HEK293 (cell line): ENCODE results near the gene TMEM60.

Source experiments
- CTCF ChIA-PET: fragments of 350-600 bp; formaldehyde crosslinking; extraction: SDS; loops from one replicate; lab custom pipeline; 2021; ENCODE audit warnings: antibody characterized with exemption; lab: Yijun Ruan, JAX
- POLR2A ChIA-PET: fragments of 300-600 bp; formaldehyde crosslinking; extraction: SDS; loops from one replicate; lab custom pipeline; 2020; ENCODE audit warnings: antibody characterized with exemption, inconsistent platforms; lab: Yijun Ruan, JAX
- H3K27ac ChIP-seq: fragments of 200-500 bp; sonication (Bioruptor generic); 2 replicates; pipeline ENCODE4 v1.5.1; 2014; ENCODE audit warnings: low read depth, low read length, control low read depth, inconsistent platforms; ENCODE audit errors: extremely low read depth
- H3K36me3 ChIP-seq, 2 experiments: fragments of 200-500 bp in 1 of 2; sonication (Bioruptor generic) in 1 of 2; 1 replicate in 1 of 2; 2 replicates in 1 of 2; pipeline ENCODE4 v1.5.1; 2014 to 2017; ENCODE audit warnings: inconsistent platforms in 2 of 2, low read length in 2 of 2; ENCODE audit not compliant: control insufficient read depth in 2 of 2, insufficient read depth in 1 of 2
- H3K4me1 ChIP-seq: fragments of 200-500 bp; sonication (Bioruptor generic); 2 replicates; pipeline ENCODE4 v1.5.1; 2014; ENCODE audit warnings: mild to moderate bottlenecking, low read length, inconsistent platforms; ENCODE audit not compliant: control insufficient read depth, insufficient read depth
- H3K4me3 ChIP-seq: 2 replicates; pipeline ENCODE4 v1.5.1; 2011; ENCODE audit warnings: low read depth, mild to moderate bottlenecking, control low read depth, low read length, moderate library complexity
- H3K9me3 ChIP-seq: fragments of 200-500 bp; sonication (Bioruptor generic); 2 replicates; pipeline ENCODE4 v1.5.1; 2014; ENCODE audit warnings: low read depth, low read length, inconsistent platforms; ENCODE audit not compliant: control insufficient read depth, insufficient read depth
- HOXC10 ChIP-seq: sonication (generic); formaldehyde crosslinking; IDR thresholded peaks from 2 replicates; pipeline ENCODE4 v1.8.1; 2023; ENCODE audit warnings: mild to moderate bottlenecking, missing genetic modification reagents
- ZBTB26 ChIP-seq: fragments of 450-650 bp; formaldehyde crosslinking; optimal IDR thresholded peaks from 2 replicates; pipeline ENCODE3; 2016; ENCODE audit warnings: missing biosample characterization, mild to moderate bottlenecking, missing genetic modification characterization
- ZBTB44 ChIP-seq: fragments of 450-650 bp; IDR thresholded peaks from 2 replicates; pipeline ENCODE4 v1.5.1; 2018; ENCODE audit warnings: missing biosample characterization, mild to moderate bottlenecking, missing genetic modification characterization
- ZBTB7A ChIP-seq: fragments of 450-650 bp; formaldehyde crosslinking; IDR thresholded peaks from 2 replicates; pipeline ENCODE4 v1.5.1; 2016; ENCODE audit warnings: low read depth, missing biosample characterization, missing genetic modification characterization
- ZFP37 ChIP-seq: fragments of 450-650 bp; formaldehyde crosslinking; IDR thresholded peaks from 2 replicates; pipeline ENCODE4 v1.5.1; 2016; ENCODE audit warnings: missing biosample characterization, missing genetic modification characterization
- ZFP41 ChIP-seq: fragments of 450-650 bp; formaldehyde crosslinking; IDR thresholded peaks from 2 replicates; pipeline ENCODE4 v1.5.1; 2016; ENCODE audit warnings: missing biosample characterization, missing genetic modification characterization, borderline replicate concordance
- ZNF114 ChIP-seq: fragments of 450-650 bp; formaldehyde crosslinking; IDR thresholded peaks from 2 replicates; pipeline ENCODE4 v1.5.0; 2017; ENCODE audit warnings: missing biosample characterization, missing genetic modification characterization
- ZNF214 ChIP-seq: fragments of 450-650 bp; formaldehyde crosslinking; IDR thresholded peaks from 2 replicates; pipeline ENCODE4 v1.5.1; 2017; ENCODE audit warnings: missing biosample characterization, mild to moderate bottlenecking, missing genetic modification characterization, borderline replicate concordance
- ZNF221 ChIP-seq: fragments of 450-650 bp; formaldehyde crosslinking; IDR thresholded peaks from 2 replicates; pipeline ENCODE4 v1.5.1; 2017; ENCODE audit warnings: missing biosample characterization, missing genetic modification characterization, borderline replicate concordance
- ZNF394 ChIP-seq: fragments of 450-650 bp; formaldehyde crosslinking; IDR thresholded peaks from 2 replicates; pipeline ENCODE4 v1.5.1; 2016; ENCODE audit warnings: missing biosample characterization, missing genetic modification characterization, mild to moderate bottlenecking, moderate library complexity, borderline replicate concordance
- ZNF510 ChIP-seq: fragments of 450-650 bp; formaldehyde crosslinking; IDR thresholded peaks from 2 replicates; pipeline ENCODE4 v1.5.1; 2018; ENCODE audit warnings: mild to moderate bottlenecking, missing genetic modification characterization, missing biosample characterization; ENCODE audit not compliant: insufficient replicate concordance
- ZNF514 ChIP-seq: fragments of 450-650 bp; formaldehyde crosslinking; IDR thresholded peaks from 2 replicates; pipeline ENCODE4 v1.5.1; 2016; ENCODE audit warnings: missing biosample characterization, missing genetic modification characterization
- ZNF544 ChIP-seq: fragments of 450-650 bp; formaldehyde crosslinking; IDR thresholded peaks from 2 replicates; pipeline ENCODE4 v1.5.0; 2017; ENCODE audit warnings: missing biosample characterization, missing genetic modification characterization
- ZNF561 ChIP-seq: fragments of 450-650 bp; IDR thresholded peaks from 2 replicates; pipeline ENCODE4 v1.5.1; 2018; ENCODE audit warnings: missing biosample characterization, missing genetic modification characterization, borderline replicate concordance
- ZNF585B ChIP-seq: fragments of 450-650 bp; formaldehyde crosslinking; IDR thresholded peaks from 2 replicates; pipeline ENCODE4 v1.5.1; 2016; ENCODE audit warnings: missing biosample characterization, missing genetic modification characterization
- ZNF664 ChIP-seq: fragments of 450-650 bp; formaldehyde crosslinking; IDR thresholded peaks from 2 replicates; pipeline ENCODE4 v1.5.1; 2016; ENCODE audit warnings: missing biosample characterization, missing genetic modification characterization
- ZNF768 ChIP-seq: fragments of 450-650 bp; formaldehyde crosslinking; IDR thresholded peaks from 2 replicates; pipeline ENCODE4 v1.5.1; 2018; ENCODE audit warnings: missing biosample characterization, mild to moderate bottlenecking, missing genetic modification characterization
- ZNF830 ChIP-seq: fragments of 450-650 bp; IDR thresholded peaks from 2 replicates; pipeline ENCODE4 v1.5.0; 2018; ENCODE audit warnings: missing biosample characterization, missing genetic modification characterization, low read depth, mild to moderate bottlenecking, moderate library complexity
- ZSCAN23 ChIP-seq: fragments of 450-650 bp; formaldehyde crosslinking; IDR thresholded peaks from 2 replicates; pipeline ENCODE4 v1.5.1; 2016; ENCODE audit warnings: missing biosample characterization, missing genetic modification characterization
- TF ChIP-seq, protein P1 (sequence below): IDR thresholded peaks from 2 replicates; pipeline ENCODE4 v1.6.1; 2011; ENCODE audit warnings: mild to moderate bottlenecking, low read depth, low read length, borderline replicate concordance
- TF ChIP-seq, protein P2 (sequence below): fragments of 450-650 bp; formaldehyde crosslinking; IDR thresholded peaks from 2 replicates; pipeline ENCODE4 v1.5.0; 2017; ENCODE audit warnings: missing biosample characterization, missing genetic modification characterization, borderline replicate concordance

TMEM60 gene

GRCh38 chr7:77788327-77788902 is 9.8 kb downstream of the TMEM60 start:
- peaks cover 12% of the 10 kb centered on the region for H3K4me1 ChIP-seq
- H3K4me3 ChIP-seq: no peak overlapping the region
- no peak for TF ChIP-seq ZNF561 (tag by site-specific recombination)
- no peak for TF ChIP-seq ZNF544 (tag by site-specific recombination)
- no peak for TF ChIP-seq ZNF514 (tag by site-specific recombination)
- no peak for TF ChIP-seq ZNF585B (tag by site-specific recombination)
- no peak for TF ChIP-seq ZBTB26 (tag by site-specific recombination)
- TF ChIP-seq ZNF214 (tag by site-specific recombination): no peak
- TF ChIP-seq, protein P1, sequence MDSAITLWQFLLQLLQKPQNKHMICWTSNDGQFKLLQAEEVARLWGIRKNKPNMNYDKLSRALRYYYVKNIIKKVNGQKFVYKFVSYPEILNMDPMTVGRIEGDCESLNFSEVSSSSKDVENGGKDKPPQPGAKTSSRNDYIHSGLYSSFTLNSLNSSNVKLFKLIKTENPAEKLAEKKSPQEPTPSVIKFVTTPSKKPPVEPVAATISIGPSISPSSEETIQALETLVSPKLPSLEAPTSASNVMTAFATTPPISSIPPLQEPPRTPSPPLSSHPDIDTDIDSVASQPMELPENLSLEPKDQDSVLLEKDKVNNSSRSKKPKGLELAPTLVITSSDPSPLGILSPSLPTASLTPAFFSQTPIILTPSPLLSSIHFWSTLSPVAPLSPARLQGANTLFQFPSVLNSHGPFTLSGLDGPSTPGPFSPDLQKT: no peak
- TF ChIP-seq, protein P2, sequence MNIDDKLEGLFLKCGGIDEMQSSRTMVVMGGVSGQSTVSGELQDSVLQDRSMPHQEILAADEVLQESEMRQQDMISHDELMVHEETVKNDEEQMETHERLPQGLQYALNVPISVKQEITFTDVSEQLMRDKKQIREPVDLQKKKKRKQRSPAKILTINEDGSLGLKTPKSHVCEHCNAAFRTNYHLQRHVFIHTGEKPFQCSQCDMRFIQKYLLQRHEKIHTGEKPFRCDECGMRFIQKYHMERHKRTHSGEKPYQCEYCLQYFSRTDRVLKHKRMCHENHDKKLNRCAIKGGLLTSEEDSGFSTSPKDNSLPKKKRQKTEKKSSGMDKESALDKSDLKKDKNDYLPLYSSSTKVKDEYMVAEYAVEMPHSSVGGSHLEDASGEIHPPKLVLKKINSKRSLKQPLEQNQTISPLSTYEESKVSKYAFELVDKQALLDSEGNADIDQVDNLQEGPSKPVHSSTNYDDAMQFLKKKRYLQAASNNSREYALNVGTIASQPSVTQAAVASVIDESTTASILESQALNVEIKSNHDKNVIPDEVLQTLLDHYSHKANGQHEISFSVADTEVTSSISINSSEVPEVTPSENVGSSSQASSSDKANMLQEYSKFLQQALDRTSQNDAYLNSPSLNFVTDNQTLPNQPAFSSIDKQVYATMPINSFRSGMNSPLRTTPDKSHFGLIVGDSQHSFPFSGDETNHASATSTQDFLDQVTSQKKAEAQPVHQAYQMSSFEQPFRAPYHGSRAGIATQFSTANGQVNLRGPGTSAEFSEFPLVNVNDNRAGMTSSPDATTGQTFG (tag by site-specific recombination): no peak
- no peak for TF ChIP-seq ZBTB7A (tag by site-specific recombination)
- no peak for TF ChIP-seq ZSCAN23 (tag by site-specific recombination)
- no peak for TF ChIP-seq ZNF394 (tag by site-specific recombination)
- TF ChIP-seq ZBTB44: no peak
- no peak for TF ChIP-seq ZNF768
- TF ChIP-seq ZFP41 (tag by site-specific recombination): no peak
- no peak for TF ChIP-seq HOXC10 (CRISPR knock-in tag)
- no peak for TF ChIP-seq ZNF114 (tag by site-specific recombination)
- no peak for TF ChIP-seq ZNF221 (tag by site-specific recombination)
- TF ChIP-seq ZFP37 (tag by site-specific recombination): no peak
- no peak for TF ChIP-seq ZNF510
- no peak overlapping the region for H3K27ac ChIP-seq
- CTCF ChIA-PET: no interaction called here
- no peaks in the 10 kb centered on the region for H3K9me3 ChIP-seq
- POLR2A ChIA-PET: no interaction called here
- peaks cover 2 to 3% of the 10 kb centered on the region in 2 experiments; a peak in 2 of 3 replicates for H3K36me3 ChIP-seq

DNA sequence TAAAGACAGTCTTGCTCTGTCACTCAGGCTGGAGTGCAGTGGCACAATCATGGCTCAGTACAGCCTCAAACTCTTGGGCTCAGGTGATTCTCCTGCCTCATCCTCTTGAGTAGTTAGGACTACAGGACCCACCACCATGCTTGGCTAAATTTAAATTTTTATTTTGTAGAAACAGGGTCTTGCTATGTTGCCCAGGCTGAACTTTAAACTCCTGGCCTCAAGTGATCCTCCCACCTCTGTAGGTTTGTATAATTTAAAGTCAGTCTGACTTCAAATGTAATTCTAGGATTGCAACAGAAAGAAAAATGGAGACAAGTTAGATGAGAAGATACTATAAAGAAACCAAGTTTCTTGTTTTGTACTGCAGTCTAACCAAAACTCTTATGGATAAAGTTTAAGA is 11.5 kb downstream of the TMEM60 start:
- TF ChIP-seq ZNF830 (tag by site-specific recombination) (no peak), ZNF664 (tag by site-specific recombination) (0 out of 2 replicates have a peak, but pooled peaks have one; percentile 35)
- Histone ChIP-seq H3K27ac (no peak overlapping the region), H3K9me3 (no peaks in the 10 kb centered on the region), H3K4me3 (no peak overlapping the region), H3K4me1 (peaks cover 10% of the 10 kb centered on the region), H3K36me3 (peaks cover 6 to 7% of the 10 kb centered on the region in 2 experiments; a peak in 2 of 3 replicates)
- ChIA-PET CTCF (no interaction called here), POLR2A (no interaction called here)
